ENCODE measurements around the gene PTPRQ.

- TF ChIP-seq NFYB (CRISPR knock-in tag; conservative IDR thresholded peaks at IDR 0.05; ENCODE audit: low read depth): no peak
- no peak for TF ChIP-seq KAT7 (CRISPR knock-in tag; IDR thresholded peaks at IDR 0.05; ENCODE audit: borderline replicate concordance)
- no peak for TF ChIP-seq CTCF (IDR thresholded peaks at IDR 0.05)
- no peak for TF ChIP-seq MAX (CRISPR knock-in tag; IDR thresholded peaks at IDR 0.05)
- TF ChIP-seq JUN (CRISPR knock-in tag; IDR thresholded peaks at IDR 0.05): no peak
- no peak for TF ChIP-seq NR2C2 (CRISPR knock-in tag; IDR thresholded peaks at IDR 0.05)
- TF ChIP-seq ATF3 (CRISPR knock-in tag; conservative IDR thresholded peaks at IDR 0.05): no peak
Measured at GRCh38 chr12:80559766-80560165, 115.7 kb downstream of the PTPRQ start.
